TTC549 (cell line): ENCODE data around the gene LINC01488.

Experiments used
- FAIRE-seq: peaks from 2 replicates; lab custom pipeline; 2012; peaks lifted over from hg19 to GRCh38; lab: Jason Lieb, UNC

Gene LINC01488

DNA sequence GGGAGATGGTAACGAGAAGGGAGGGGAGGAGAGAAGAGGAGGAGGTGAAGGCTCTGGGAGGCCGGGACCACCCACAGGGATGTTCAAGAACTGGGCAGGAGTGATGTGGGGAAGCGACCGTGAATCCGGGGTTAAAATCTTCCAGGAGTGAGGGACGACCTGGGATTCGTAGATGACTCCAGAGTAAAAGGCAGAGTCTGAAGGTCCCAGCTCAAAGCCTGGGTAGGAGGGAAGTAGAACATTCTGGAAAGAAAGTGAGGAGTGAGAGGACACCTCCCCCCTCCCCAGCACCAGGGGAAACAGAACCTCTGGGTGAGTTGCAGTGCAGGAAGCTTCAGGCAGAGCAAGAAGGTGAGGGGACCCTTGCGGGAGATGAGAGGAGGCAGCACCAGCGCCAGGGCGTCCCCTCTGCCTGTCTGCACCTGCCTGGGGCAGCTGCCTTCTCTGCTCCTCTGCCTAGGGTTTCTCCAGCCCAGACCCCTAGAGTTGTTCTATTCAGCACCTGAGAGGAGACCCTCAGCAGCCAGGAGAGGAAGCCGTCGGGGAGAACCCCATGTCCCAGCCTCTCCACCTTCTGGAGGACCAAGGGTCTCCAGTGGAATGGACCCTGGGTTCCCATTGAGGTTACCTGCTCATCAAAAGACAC lies 49.7 kb downstream of the LINC01488 start:
- FAIRE-seq: no peak

DNA sequence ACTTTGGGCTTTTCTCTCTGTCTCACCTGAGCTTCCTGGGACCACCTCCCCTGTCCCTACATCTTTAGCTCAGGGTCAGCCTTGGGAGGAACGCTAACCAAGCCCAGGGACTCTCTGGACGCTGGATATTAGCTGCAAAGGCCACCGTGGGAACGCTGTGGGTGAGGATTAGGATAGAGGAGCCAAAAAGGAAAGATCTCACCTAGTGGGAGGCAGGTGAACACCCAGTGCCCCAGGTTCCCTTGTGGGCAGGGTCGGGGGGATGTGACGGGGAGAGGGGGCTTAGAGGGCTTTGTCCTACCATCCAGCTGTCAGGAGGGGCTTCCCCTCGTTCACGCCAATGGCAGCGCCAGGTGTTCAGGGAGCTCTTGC lies 50.2 kb downstream of the LINC01488 start:
- no peak for FAIRE-seq

DNA sequence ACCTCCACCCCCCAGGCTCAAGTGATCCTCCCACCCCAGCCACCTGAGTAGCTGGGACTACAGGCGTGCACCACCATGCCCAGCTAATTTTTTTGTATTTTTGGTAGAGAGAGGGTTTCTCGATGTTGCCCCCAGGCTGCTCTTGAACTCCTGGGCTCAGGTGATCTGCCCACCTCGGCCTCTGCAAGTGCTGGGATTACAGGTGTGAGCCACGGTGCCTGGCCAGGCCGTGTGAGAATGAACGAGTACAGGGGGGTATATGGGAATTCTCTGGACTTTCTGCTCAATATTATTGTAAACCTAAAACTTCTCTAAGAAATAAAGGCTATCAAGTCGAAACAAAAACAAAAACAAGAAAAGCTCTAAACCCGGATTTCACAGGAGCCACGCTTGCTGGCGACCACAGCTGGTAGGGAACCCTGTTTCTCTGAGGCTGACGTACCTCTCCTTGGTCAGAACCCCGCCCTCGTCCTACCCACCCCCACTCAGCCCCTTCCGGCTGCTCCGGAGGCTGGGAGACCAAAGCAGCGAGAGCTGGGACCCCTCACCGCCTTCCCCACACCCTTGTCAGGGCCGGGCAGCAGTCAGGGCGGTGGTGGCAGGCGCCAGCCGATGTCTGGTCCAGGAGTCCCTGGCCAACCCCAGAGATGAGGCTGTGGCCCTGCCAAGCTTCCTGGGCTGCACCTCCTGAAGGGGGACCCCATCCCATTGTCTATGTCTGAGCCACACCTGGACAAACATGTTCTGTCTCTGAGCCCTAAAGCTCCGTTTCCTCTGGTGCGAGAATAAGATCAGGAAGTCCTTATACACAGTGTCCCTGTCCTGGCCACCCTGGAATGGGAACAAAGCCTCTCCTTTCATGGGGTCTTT lies 52.1 kb downstream of the LINC01488 start:
- no peak for FAIRE-seq

DNA sequence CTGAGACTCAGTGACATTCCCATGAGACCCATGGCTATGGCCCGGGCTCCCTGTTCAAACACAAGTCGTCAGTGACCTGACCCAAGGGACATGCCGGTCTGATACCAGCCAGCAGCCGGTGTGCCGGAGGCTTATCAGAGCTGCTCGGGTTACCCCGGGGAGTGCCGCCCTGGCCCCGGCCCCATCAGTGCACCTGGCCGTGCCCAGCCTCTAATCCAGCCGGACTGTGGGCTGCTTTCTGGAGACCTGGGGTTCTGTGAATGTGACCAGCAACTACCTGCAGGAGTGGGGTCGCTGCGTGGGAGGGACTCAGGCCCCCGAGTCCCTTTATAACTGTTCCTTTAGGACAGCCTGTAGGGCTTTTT lies 52.7 kb downstream of the LINC01488 start:
- FAIRE-seq: no peak

DNA sequence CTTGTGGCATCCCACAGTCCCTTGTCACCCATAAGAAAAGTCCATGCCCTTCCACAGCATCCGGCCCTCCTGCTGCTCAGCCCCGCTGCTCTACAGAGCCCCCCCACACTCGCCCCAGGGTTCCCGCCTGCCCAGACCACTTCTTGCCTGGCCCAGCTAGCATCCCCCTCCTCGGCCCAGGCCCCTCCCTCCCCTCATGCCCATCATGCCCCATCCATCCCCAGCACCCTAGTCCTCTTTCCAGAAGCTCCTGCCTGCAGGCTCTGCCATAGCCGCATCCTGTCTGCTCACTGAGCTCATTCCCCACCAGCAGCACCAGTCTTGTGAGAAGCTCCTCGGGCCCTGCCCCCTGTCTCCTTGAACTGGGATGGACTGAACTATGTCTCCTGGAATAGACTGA lies 54.4 kb downstream of the LINC01488 start:
- no peak for FAIRE-seq

DNA sequence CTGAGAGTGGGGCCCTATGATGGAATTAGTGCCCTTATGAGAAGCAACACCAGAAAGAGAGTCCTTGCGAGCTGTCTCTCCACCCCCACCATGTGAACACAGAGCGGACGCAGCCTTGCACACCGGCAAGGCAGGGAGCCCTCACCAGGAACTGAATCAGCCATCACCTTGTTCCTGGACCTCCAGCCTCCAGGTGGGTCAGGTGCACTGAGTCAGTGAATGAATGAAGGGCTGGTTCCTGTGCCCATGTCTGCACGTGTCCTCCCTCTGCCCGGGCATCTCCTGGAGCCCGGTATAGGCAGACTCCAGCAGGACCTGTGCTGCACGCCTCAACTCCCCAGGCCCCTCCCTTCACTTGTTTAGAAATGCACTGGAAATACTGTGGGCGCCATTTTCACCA lies 54.9 kb downstream of the LINC01488 start:
- no peak for FAIRE-seq

DNA sequence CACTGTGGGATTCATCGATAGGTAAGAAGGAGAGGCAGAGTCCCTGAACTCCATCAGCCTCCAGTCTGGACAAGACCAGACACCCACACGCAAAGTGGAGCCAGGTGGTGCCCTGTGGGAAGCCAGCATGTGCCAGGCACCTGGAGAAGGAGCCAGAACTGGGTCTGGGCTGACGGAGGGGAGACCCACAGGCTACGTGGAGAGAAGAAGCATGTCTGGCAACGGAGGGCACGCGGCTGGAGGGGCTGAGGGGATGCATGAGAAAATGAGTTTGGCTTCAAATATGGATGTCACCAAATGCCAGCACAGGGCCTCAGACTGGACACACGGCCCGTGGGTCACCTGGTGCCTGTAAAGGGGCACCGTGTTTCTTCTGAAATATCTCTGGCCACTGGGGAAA lies 55.7 kb downstream of the LINC01488 start:
- FAIRE-seq: no peak

DNA sequence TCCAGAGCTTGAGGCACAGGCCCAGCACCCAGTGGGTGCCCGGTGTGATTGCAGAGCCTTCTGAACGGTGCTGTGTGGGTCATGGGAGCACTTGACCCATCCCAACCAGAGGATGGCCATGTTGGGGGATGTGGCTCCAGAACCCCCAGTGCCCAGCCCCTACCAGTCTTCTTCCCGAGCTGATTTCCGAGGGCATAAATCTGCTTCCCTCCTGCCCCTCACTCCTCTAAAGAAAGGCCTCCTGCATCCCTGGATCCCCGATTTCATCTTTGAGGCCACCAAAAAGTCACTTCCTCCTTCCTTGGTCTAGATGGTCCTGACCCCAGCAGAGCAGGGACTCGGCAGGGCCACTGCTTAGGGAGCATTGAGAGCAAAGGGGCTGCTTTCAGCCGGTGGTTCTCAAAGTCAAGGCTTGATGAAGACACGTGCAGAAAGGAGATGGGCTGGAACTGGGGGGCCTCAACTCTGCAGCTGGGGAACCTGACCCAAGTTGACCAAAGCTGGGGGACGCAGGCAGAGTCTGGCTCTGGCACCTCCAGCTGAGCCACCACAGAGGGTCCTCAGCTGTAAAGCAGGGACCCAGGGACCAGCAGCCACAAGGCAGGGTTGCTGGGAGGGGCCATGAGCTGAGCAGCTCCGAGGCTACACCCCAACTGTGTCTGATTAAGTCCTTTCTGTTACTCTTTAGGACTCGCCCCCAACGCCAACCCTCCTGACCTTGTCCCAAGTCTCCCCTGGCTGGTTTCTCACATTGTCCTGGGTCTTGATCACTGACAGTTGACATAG lies 56.6 kb downstream of the LINC01488 start:
- FAIRE-seq: no peak

DNA sequence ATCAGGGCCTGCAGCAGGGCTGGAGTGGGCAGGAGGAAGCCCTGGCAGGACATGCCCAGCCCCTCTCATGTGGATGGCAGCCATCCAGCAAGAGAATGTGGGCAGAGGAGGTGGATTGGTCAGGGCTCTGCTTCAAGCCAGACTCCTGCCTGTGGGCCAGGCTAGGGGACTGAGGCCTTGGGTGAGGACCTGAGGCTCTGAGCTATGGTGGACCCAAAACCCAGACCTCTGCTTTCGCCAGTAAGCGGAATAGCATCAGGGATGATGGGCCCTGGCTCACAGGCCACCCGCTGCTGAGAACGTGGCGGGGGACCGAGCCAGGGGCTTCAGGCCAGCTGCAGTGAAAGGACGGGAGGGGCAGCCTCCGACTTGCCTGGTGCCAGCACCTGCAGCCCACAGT lies 57.4 kb downstream of the LINC01488 start:
- FAIRE-seq: no peak

DNA sequence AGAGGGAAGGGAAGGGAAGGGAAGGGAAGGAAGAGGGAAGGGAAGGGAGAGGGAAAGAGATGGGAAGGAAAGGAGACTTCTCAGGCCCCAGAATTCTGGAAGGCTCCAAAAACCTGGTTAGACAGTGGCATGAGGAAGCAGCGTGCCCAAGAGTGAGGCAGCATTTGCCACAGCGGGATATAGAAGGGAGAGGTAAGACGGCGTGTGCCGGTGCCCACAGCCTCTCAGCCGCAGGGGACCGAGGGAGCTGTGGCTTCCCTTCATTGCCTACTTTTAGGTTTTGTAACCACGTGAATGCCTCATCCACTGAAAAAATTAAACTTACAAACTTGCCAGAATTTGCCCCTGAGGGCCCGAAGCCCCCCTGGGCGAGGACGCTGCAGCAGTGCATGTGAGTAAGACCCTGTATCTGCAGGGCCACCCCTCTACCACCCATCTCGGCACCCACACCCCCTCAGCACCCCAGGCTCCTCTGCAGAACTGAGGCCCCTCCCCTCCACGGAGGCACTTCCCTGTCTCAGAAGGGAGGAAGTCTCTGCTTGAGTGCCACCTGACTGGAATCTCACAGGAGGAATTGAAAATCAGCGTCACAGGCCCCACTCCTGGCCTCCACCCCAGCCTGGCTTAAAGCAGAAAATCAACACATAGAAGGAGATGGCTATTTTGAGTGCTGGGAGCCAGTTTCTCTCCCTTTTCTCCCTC lies 58.1 kb downstream of the LINC01488 start:
- FAIRE-seq: no peak

DNA sequence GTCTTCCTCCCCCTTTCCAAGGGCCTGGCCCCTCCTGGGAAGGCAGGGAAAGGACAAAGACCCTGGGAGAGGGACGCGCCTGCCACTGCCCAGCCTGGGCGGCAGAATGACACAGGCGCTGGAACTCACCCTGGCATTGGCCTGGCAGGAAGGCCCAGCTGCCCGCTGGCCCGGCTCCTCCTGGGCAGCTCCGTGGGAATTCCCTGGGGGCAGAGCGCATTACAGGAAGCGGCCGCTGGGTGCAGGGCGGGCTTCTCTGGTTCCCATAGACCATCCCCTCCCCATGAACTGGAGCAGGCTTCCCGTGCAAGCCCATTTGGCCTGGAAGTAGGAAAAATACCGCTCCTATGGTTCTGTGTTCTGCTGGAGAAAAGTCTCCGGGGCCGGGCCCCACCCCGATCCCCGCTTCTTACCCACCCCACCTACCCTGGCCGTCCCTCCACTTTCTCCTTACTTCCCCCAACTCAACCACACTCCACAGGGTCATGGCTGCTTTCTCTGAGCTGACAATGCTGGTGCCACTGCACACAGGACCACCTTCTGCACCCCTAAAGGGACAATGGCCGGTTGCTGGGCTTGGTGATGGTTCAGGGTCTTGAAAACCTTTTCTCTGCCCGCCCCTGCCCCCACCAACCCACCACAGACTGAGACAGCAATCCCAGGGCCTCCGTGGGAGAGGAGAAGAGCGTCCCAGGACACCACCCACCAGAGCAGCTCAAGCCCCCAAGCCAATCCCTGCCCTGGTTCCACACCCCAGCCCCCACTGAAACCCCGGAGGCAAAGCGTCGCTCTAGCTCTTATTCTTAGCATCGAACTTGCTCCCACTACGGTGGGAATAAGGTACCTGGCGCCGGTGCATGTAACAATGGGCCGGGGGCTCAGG lies 58.9 kb downstream of the LINC01488 start:
- no peak for FAIRE-seq

DNA sequence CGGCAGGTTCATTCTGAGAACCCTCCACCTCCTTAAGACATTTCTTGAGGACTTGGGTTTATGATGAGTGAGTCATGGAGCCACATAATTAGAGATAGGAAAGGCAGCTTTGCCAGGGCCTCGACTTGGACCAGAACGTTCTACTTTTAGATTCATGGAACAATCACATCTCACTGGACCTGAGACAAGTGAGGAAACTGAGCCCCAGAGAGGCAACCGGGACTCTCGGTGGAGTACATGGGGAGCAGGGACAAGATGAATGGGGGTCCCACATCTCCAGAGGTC lies 59.5 kb downstream of the LINC01488 start:
- no peak for FAIRE-seq

DNA sequence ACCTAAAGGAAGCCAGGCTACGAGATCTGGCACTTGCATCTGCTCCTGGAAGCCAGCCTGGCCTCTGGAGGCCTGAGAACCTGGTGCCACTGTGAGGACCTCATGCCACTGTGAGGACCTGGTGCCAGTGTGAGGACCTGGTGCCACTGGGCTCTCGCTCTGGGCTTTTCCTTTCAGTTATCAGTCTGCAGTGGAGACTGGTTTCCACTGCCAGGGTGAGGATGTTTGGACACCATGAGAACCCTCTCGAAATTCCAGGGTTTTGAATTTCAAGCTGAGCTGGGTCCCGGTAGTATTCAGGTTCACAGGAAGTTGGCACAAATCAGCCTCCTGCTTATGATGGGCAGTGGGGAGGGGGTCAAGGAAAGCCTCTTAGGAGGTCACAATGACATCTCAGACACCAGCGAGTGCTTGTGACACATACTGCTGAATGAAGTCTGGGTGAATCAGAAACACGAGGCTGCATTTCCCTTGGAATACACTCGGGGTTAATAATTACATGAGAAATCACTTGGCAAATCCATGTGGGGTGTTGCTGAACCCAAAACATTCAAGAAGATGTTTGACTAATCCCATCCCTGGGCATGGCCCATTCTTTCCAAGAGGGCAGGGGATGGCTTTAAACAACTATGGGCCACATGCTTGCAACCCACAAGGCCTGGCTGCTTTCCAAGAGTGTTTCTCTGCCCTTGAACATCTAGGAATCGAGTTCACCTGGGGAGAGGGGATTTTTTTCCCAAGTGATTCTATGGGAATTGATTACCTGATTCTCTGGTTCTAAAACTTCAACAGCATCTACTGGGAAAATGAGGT lies 60.2 kb downstream of the LINC01488 start:
- no peak for FAIRE-seq

DNA sequence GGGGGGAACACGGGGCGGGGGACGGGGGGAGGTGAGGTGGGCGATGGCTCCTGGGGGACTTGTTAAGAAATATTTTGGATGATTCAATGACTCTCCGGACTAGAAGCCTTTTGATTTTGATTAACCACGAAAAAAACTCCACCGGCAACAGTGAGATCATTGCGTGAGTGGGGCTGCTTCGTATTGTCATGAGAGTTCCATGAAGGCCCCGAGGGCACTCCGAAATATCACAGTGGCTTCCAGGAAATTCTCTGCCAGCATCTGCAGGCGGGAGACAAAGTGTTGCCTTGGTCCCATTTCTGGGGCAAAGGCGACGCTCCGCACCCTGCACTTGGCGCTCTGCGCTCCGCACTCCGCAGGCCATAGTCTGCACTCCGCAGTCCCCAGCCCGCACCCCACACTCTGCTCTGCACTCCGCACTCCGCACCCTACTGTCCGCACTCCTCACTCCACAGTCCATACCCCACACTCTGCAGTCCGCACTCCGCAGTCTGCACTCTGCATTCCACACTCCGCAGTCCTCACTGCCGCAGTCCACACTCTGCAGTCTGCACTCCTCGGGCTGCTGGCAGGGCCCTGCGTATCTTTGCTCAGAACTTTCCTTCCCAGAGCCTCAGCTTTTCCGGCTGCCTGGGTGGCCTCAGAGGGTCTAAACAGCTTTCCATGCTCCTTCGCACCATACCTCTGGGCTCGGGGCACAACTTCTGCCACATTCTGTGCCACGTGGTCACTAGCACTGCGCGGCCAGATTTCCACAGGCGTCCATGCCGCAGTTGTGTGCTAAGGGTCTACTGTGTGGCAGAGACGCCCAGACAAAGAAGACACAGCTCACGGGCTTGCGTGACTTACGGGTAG lies 61.1 kb downstream of the LINC01488 start:
- FAIRE-seq: no peak
